SU-DHL-6 (cell line): ENCODE results near the gene KRTAP5-2.
"Not testable (repeated sequence)": the region's sequence is repeated elsewhere in the genome, so short reads cannot be mapped to it uniquely, and the experiment has no call there.

ENCODE experiments used
- H2AFZ ChIP-seq: fragments of 200-600 bp; sonication (generic); 2 replicates; pipeline ENCODE4 v1.6.1; 2014; ENCODE audit warnings: low read depth, mild to moderate bottlenecking, moderate library complexity, mixed read lengths, antibody characterized with exemption, low read length; ENCODE audit not compliant: severe bottlenecking
- H3F3A ChIP-seq: fragments of 200-600 bp; shearing (Covaris generic); 2 replicates; pipeline ENCODE4 v1.6.0; 2016; ENCODE audit warnings: antibody characterized with exemption, mild to moderate bottlenecking; ENCODE audit not compliant: insufficient read depth
- H3K27ac ChIP-seq: fragments of 200-600 bp; sonication (generic); 2 replicates; pipeline ENCODE4 v1.5.1; 2016; ENCODE audit warnings: low read depth, mild to moderate bottlenecking, low read length, moderate library complexity, mixed read lengths
- H3K27me3 ChIP-seq: fragments of 200-600 bp; sonication (generic), shearing (Covaris generic); 2 replicates; pipeline ENCODE4 v1.6.0; 2014; ENCODE audit warnings: mild to moderate bottlenecking, low read length
- H3K36me3 ChIP-seq: fragments of 200-600 bp; sonication (generic); 2 replicates; pipeline ENCODE4 v1.6.1; 2014; ENCODE audit warnings: mild to moderate bottlenecking, low read length, mixed read lengths
- H3K4me2 ChIP-seq: fragments of 300-600, 200-600 bp; shearing (Covaris generic), sonication (generic); 2 replicates; pipeline ENCODE4 v1.6.0; 2014; ENCODE audit warnings: low read length, low read depth, mild to moderate bottlenecking; ENCODE audit not compliant: poor library complexity, severe bottlenecking
- H3K4me3 ChIP-seq: fragments of 200-600 bp; sonication (generic); 2 replicates; pipeline ENCODE4 v1.5.1; 2014; ENCODE audit warnings: antibody characterized with exemption, low read length, mild to moderate bottlenecking, mixed read lengths; ENCODE audit not compliant: insufficient read depth, poor library complexity, severe bottlenecking
- H3K79me2 ChIP-seq: fragments of 200-600 bp; sonication (generic); 2 replicates; pipeline ENCODE4 v1.6.1; 2014; ENCODE audit warnings: mild to moderate bottlenecking, low read length, moderate library complexity; ENCODE audit not compliant: insufficient read depth
- H3K9ac ChIP-seq: fragments of 200-600 bp; sonication (generic); 2 replicates; pipeline ENCODE4 v1.7.0; 2014; ENCODE audit warnings: mild to moderate bottlenecking, low read length
- H3K9me2 ChIP-seq: fragments of 200-600 bp; sonication (generic); replicated peaks from 2 replicates; pipeline ENCODE4 v1.6.1; 2014; ENCODE audit warnings: low read length; ENCODE audit not compliant: insufficient read depth
- H3K9me3 ChIP-seq: fragments of 200-600 bp; sonication (generic); 2 replicates; pipeline ENCODE4 v1.6.1; 2014; ENCODE audit warnings: low read length, mixed read lengths; ENCODE audit not compliant: insufficient read depth
- H4K20me1 ChIP-seq: fragments of 200-600 bp; sonication (generic); 2 replicates; pipeline ENCODE4 v1.6.1; 2014; ENCODE audit warnings: low read depth, mild to moderate bottlenecking, antibody characterized with exemption, low read length, moderate library complexity, mixed read lengths
- CTCF ChIP-seq: fragments of 200-600 bp; sonication (generic); IDR thresholded peaks from one replicate; pipeline ENCODE4 v1.5.1; 2017; ENCODE audit warnings: antibody characterized with exemption, mild to moderate bottlenecking, low read length, moderate library complexity; ENCODE audit not compliant: insufficient read depth, poor library complexity, severe bottlenecking
- EZH2phosphoT487 ChIP-seq: fragments of 200-600 bp; sonication (generic), shearing (Covaris generic); conservative IDR thresholded peaks from 2 replicates; pipeline ENCODE4 v1.6.1; 2018; ENCODE audit warnings: mild to moderate bottlenecking, antibody characterized with exemption, low read length, moderate library complexity, mixed read lengths

Gene KRTAP5-2

GRCh38 chr11:1600626-1601025 is 2.5 kb upstream of the KRTAP5-2 start:
- no peak overlapping the region for H3K27ac ChIP-seq
- no peaks in the 10 kb centered on the region for H3K9me3 ChIP-seq
- no peaks in the 10 kb centered on the region for H4K20me1 ChIP-seq
- H3K36me3 ChIP-seq = no peaks in the 10 kb centered on the region
- no peak overlapping the region for H3K9ac ChIP-seq
- H3K79me2 ChIP-seq = no peaks in the 10 kb centered on the region
- H3K9me2 ChIP-seq = no peaks in the 10 kb centered on the region
- H3K4me2 ChIP-seq = no peak overlapping the region
- H3K27me3 ChIP-seq = no peaks in the 10 kb centered on the region
- H3F3A ChIP-seq = no peaks in the 10 kb centered on the region
- H3K4me3 ChIP-seq = no peak overlapping the region
- no peak overlapping the region for H2AFZ ChIP-seq
- TF ChIP-seq EZH2phosphoT487 (no peak), CTCF (no peak)

GRCh38 chr11:1598816-1599215 is 722 bp upstream of the KRTAP5-2 start:
- H3K36me3 ChIP-seq = no peaks in the 10 kb centered on the region
- H3K27me3 ChIP-seq = no peaks in the 10 kb centered on the region
- no peak overlapping the region for H3K27ac ChIP-seq
- no peaks in the 10 kb centered on the region for H3F3A ChIP-seq
- H3K79me2 ChIP-seq = no peaks in the 10 kb centered on the region
- no peak overlapping the region for H3K4me3 ChIP-seq
- no peak overlapping the region for H3K4me2 ChIP-seq
- no peak overlapping the region for H3K9ac ChIP-seq
- H3K9me2 ChIP-seq = no peaks in the 10 kb centered on the region
- no peaks in the 10 kb centered on the region for H3K9me3 ChIP-seq
- no peaks in the 10 kb centered on the region for H4K20me1 ChIP-seq
- no peak overlapping the region for H2AFZ ChIP-seq
- TF ChIP-seq CTCF = no peak
- no peak for TF ChIP-seq EZH2phosphoT487

- not testable (repeated sequence) for H3K79me2 ChIP-seq, H3K9me2 ChIP-seq, H3K27me3 ChIP-seq, H3K9me3 ChIP-seq, H3K4me2 ChIP-seq, H3K9ac ChIP-seq, H3F3A ChIP-seq, H3K27ac ChIP-seq, H3K36me3 ChIP-seq, H2AFZ ChIP-seq, H4K20me1 ChIP-seq, H3K4me3 ChIP-seq
Observed at GRCh38 chr11:1598406-1598805, 312 bp upstream of the KRTAP5-2 start.

- no peak overlapping the region for H3K4me2 ChIP-seq
Observed at GRCh38 chr11:1597331-1597993, 632 bp downstream of the KRTAP5-2 start.

GRCh38 chr11:1596576-1597121 is 1.4 kb downstream of the KRTAP5-2 start:
- not testable (repeated sequence) for H3K27ac ChIP-seq, H3K9me2 ChIP-seq, H3F3A ChIP-seq, H3K36me3 ChIP-seq, H3K9ac ChIP-seq, H3K27me3 ChIP-seq, H3K4me3 ChIP-seq, H3K4me2 ChIP-seq, H3K9me3 ChIP-seq, H3K79me2 ChIP-seq, H4K20me1 ChIP-seq, H2AFZ ChIP-seq

More at GRCh38 chr11:1597331-1597993, 632 bp downstream of the KRTAP5-2 start:
- Histone ChIP-seq H3K9me3 (no peaks in the 10 kb centered on the region), H3K9ac (no peak overlapping the region), H2AFZ (no peak overlapping the region), H3K9me2 (no peaks in the 10 kb centered on the region), H3K4me3 (no peak overlapping the region), H3K36me3 (no peaks in the 10 kb centered on the region), H3F3A (no peaks in the 10 kb centered on the region), H3K27ac (no peak overlapping the region), H3K79me2 (no peaks in the 10 kb centered on the region), H4K20me1 (no peaks in the 10 kb centered on the region), H3K27me3 (no peaks in the 10 kb centered on the region)
- TF ChIP-seq CTCF (no peak), EZH2phosphoT487 (no peak)
